Bronchial epithelial cell (primary cell): ENCODE results near the gene MYO15A. TPM values are rescaled to one million over a fixed set of nuclear protein-coding genes. Genes with fewer than 3 reads are reported as not detected.

Source experiments
- DNase-seq: peaks from one replicate; pipeline ENCODE4 v3.0.0-alpha.2; 2010; ENCODE audit warnings: low read depth
- FAIRE-seq: peaks from 2 replicates; lab custom pipeline; 2011; peaks lifted over from hg19 to GRCh38; lab: Jason Lieb, UNC
- H3K27me3 ChIP-seq: 2 replicates; pipeline ENCODE4 v1.5.1; 2011; ENCODE audit warnings: low read length; ENCODE audit not compliant: control insufficient read depth, insufficient read depth
- H3K36me3 ChIP-seq: 2 replicates; pipeline ENCODE4 v1.5.1; 2011; ENCODE audit warnings: low read length; ENCODE audit not compliant: control insufficient read depth, insufficient read depth
- H3K4me3 ChIP-seq: 2 replicates; pipeline ENCODE4 v1.5.1; 2011; ENCODE audit warnings: mild to moderate bottlenecking, low read depth, low read length, control low read depth
- total RNA-seq: library from RNA; depleted of rRNA; stranded (reverse); fragments of >200 nt; gene quantifications from 2 replicates; pipeline ENCODE4 v1.2.1, GENCODE V29; 2014
- TF ChIP-seq, protein P1 (sequence below): IDR thresholded peaks from 2 replicates; pipeline ENCODE4 v1.5.1; 2011; ENCODE audit warnings: mild to moderate bottlenecking, moderate library complexity, low read length, control low read depth, inconsistent platforms; ENCODE audit not compliant: insufficient read depth, severe bottlenecking

The MYO15A gene
- total RNA-seq, 1 donor from 2014 or later, result 1.6 TPM

DNA sequence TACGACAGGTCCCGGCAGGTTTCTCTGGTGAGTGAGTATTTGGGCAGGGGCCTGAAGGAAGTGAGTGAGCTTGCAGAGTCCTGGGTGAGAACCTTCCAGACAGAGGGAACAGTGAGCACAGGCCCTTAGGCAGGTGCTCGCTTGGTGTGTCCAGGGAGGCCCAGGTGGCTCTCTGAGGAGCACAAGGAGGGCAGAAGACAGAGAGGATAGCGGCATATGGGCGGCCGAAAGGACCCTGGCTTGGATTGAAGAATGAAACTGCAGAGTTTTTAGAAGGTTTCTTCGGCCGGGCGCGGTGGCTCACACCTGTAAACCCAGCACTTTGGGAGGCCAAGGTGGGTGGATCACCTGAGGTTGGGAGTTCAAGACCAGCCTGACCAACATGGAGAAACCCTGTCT is 14.1 kb upstream of the MYO15A start:
- FAIRE-seq (no peak), DNase-seq (no peak)
- no peaks in the 10 kb centered on the region for H3K27me3 ChIP-seq
- no peak overlapping the region for H3K4me3 ChIP-seq
- H3K36me3 ChIP-seq, result peaks cover 13% of the 10 kb centered on the region
- TF ChIP-seq, protein P1, sequence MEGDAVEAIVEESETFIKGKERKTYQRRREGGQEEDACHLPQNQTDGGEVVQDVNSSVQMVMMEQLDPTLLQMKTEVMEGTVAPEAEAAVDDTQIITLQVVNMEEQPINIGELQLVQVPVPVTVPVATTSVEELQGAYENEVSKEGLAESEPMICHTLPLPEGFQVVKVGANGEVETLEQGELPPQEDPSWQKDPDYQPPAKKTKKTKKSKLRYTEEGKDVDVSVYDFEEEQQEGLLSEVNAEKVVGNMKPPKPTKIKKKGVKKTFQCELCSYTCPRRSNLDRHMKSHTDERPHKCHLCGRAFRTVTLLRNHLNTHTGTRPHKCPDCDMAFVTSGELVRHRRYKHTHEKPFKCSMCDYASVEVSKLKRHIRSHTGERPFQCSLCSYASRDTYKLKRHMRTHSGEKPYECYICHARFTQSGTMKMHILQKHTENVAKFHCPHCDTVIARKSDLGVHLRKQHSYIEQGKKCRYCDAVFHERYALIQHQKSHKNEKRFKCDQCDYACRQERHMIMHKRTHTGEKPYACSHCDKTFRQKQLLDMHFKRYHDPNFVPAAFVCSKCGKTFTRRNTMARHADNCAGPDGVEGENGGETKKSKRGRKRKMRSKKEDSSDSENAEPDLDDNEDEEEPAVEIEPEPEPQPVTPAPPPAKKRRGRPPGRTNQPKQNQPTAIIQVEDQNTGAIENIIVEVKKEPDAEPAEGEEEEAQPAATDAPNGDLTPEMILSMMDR, result no peak

GRCh38 chr17:18099516-18099915 is 9.0 kb upstream of the MYO15A start:
- no peak for DNase-seq
- FAIRE-seq, result no peak
- H3K36me3 ChIP-seq, result peaks cover 13% of the 10 kb centered on the region
- H3K27me3 ChIP-seq, result no peaks in the 10 kb centered on the region
- TF ChIP-seq, protein P1, result no peak
- no peak overlapping the region for H3K4me3 ChIP-seq

- DNase-seq, result no peak
- TF ChIP-seq, protein P1, result no peak
- no peaks in the 10 kb centered on the region for H3K27me3 ChIP-seq
- peaks cover 16% of the 10 kb centered on the region for H3K36me3 ChIP-seq
- no peak for FAIRE-seq
- H3K4me3 ChIP-seq, result no peak overlapping the region
Observed at GRCh38 chr17:18100616-18101015, 7.9 kb upstream of the MYO15A start.

- Histone ChIP-seq H3K27me3 (no peaks in the 10 kb centered on the region), H3K36me3 (peaks cover 16% of the 10 kb centered on the region), H3K4me3 (no peak overlapping the region)
- FAIRE-seq (no peak), DNase-seq (no peak)
- TF ChIP-seq, protein P1, result no peak
Observed at GRCh38 chr17:18101828-18102227, 6.7 kb upstream of the MYO15A start.

DNA sequence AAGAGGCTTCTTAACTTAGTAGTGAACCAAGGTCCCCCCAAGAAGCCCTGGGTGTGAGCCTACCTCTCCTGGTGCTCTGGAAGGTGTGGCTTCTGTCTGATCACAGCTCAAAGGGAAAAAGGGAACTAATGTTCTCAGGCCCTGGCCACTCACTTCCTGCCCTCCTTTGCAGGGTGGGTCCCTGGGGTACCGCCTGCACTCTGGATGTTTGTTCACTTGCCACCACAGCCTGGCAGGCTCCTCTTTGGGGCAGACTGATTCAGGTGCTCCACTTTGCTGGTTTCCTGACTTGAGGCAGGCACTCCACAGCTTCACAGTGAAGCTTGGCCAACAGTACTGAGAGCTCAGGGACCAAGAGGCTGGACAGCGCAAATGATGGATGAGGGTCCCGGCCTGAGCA is 5.9 kb upstream of the MYO15A start:
- Histone ChIP-seq H3K27me3 (no peaks in the 10 kb centered on the region), H3K4me3 (no peak overlapping the region), H3K36me3 (peaks cover 18% of the 10 kb centered on the region)
- FAIRE-seq, result no peak
- no peak for DNase-seq
- TF ChIP-seq, protein P1, result no peak

DNA sequence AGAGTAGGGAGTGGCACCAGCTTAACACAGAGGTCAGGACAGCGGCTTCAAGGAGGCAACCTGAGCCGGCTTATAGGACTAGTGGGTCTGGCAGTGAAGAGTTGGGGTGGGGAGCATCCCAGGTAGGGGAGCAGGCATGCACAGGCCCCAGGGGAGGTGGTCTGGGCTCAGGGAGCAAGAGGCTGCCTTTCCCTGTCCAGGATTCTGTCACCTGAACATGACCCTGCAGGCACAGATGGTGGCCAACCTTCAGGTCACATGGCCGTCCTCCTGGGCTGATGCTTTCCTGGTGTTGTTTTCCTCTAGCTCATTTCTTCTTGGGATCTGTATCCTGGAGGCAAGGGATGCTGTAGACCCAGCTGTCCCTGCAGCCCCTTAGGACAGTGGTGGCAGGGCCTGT is 3.5 kb upstream of the MYO15A start:
- no peaks in the 10 kb centered on the region for H3K27me3 ChIP-seq

More for the DNA sequence above, 3.5 kb upstream of the MYO15A start:
- H3K36me3 ChIP-seq, result peaks cover 12% of the 10 kb centered on the region
- no peak for DNase-seq
- H3K4me3 ChIP-seq, result no peak overlapping the region
- TF ChIP-seq, protein P1, result no peak
- FAIRE-seq, result no peak
